A673 (cell line): ENCODE measurements around the gene AIMP1. TPM values are rescaled to one million over a fixed set of nuclear protein-coding genes. Genes with fewer than 3 reads are reported as not detected.

ENCODE experiments used
- BruUV-seq: library from RNA; stranded (reverse); fragments of 400-500 nt; replicated peaks from 2 replicates; lab custom pipeline; 2021; lab: Mats Ljungman, UMichigan
- CTCF ChIA-PET: fragments of 300-600 bp; sonication (Branson Sonifier 250); formaldehyde crosslinking; loops from one replicate; lab custom pipeline; 2022; ENCODE audit warnings: antibody characterized with exemption; lab: Charles Lee
- POLR2A ChIA-PET: fragments of 300-600 bp; sonication (Branson Sonifier 250); formaldehyde crosslinking; loops from one replicate; lab custom pipeline; 2022; ENCODE audit warnings: antibody characterized with exemption; ENCODE audit not compliant: low non-redundant PET; lab: Charles Lee
- DNase-seq: peaks from one replicate; pipeline ENCODE4 v3.0.0-alpha.2; 2015; ENCODE audit warnings: low spot score
- H3K27ac ChIP-seq: fragments of 200-600 bp; sonication (generic); 2 replicates; pipeline ENCODE4 v1.5.1; 2016; ENCODE audit warnings: mixed run types, low read depth, mild to moderate bottlenecking, mixed read lengths, antibody characterized with exemption, low read length; ENCODE audit not compliant: poor library complexity, severe bottlenecking
- H3K27me3 ChIP-seq: fragments of 200-600 bp; sonication (generic); replicated peaks from 2 replicates; pipeline ENCODE4 v1.6.1; 2017; ENCODE audit warnings: mixed run types, low read depth, mild to moderate bottlenecking, mixed read lengths, antibody characterized with exemption, low read length; ENCODE audit not compliant: insufficient read depth, poor library complexity
- H3K36me3 ChIP-seq: fragments of 200-600 bp; sonication (generic); 2 replicates; pipeline ENCODE4 v1.6.1; 2016; ENCODE audit warnings: mixed run types, mild to moderate bottlenecking, mixed read lengths, antibody characterized with exemption, low read length; ENCODE audit not compliant: insufficient read depth, poor library complexity, severe bottlenecking
- H3K4me1 ChIP-seq: fragments of 200-600 bp; sonication (generic); 2 replicates; pipeline ENCODE4 v1.6.1; 2017; ENCODE audit warnings: mixed run types, mild to moderate bottlenecking, mixed read lengths, antibody characterized with exemption, low read length; ENCODE audit not compliant: insufficient read depth, poor library complexity, severe bottlenecking
- H3K4me3 ChIP-seq: fragments of 200-600 bp; sonication (generic); 2 replicates; pipeline ENCODE4 v1.5.1; 2016; ENCODE audit warnings: low read depth, mixed run types, mild to moderate bottlenecking, mixed read lengths, low read length; ENCODE audit not compliant: poor library complexity, severe bottlenecking
- H3K9me3 ChIP-seq: fragments of 200-600 bp; sonication (generic); 2 replicates; pipeline ENCODE4 v1.6.1; 2016; ENCODE audit warnings: mixed run types, low read depth, mild to moderate bottlenecking, mixed read lengths, antibody characterized with exemption, low read length; ENCODE audit not compliant: poor library complexity, severe bottlenecking
- CTCF ChIP-seq: fragments of 300-800, 200-600 bp; sonication (generic); conservative IDR thresholded peaks from 2 replicates; pipeline ENCODE4 v1.5.1; 2017; ENCODE audit warnings: low read depth, mild to moderate bottlenecking, antibody characterized with exemption, low read length, moderate library complexity, mixed read lengths
- EZH2 ChIP-seq: fragments of 200-600 bp; sonication (generic); IDR thresholded peaks from 2 replicates; pipeline ENCODE4 v1.6.1; 2017; ENCODE audit warnings: borderline replicate concordance, low read depth, mild to moderate bottlenecking, mixed read lengths, antibody characterized with exemption, low read length; ENCODE audit not compliant: poor library complexity, severe bottlenecking
- intact Hi-C: fragments of 100-400 bp; cut with micrococcal nuclease; formaldehyde crosslinking; loops from one replicate; pipeline ENCODE4 v1.10.0; 2022; ENCODE audit not compliant: unreplicated experiment
- total RNA-seq: library from RNA; stranded (reverse); gene quantifications from 2 replicates; pipeline ENCODE4 v1.2.3, GENCODE V29; 2021

The AIMP1 gene
- total RNA-seq, 1 experiment from 2014 or later = 74.8 TPM

GRCh38 chr4:106270736-106271135 lies 45.6 kb upstream of the AIMP1 start:
- no peak for DNase-seq
- H3K27ac ChIP-seq = no peak overlapping the region
- H3K27me3 ChIP-seq = no peaks in the 10 kb centered on the region
- TF ChIP-seq EZH2 (no peak), CTCF (no peak)
- ChIA-PET POLR2A (no interaction called here), CTCF (no interaction called here)
- no peaks in the 10 kb centered on the region for H3K9me3 ChIP-seq
- H3K4me1 ChIP-seq = peaks cover 1% of the 10 kb centered on the region
- intact Hi-C loops = no loop called here
- no peaks in the 10 kb centered on the region for H3K36me3 ChIP-seq
- no peak overlapping the region for H3K4me3 ChIP-seq
- no TSS peak for BruUV-seq

- Histone ChIP-seq H3K4me3 (no peak overlapping the region), H3K27ac (no peak overlapping the region), H3K9me3 (no peaks in the 10 kb centered on the region), H3K36me3 (no peaks in the 10 kb centered on the region), H3K27me3 (no peaks in the 10 kb centered on the region), H3K4me1 (no peaks in the 10 kb centered on the region)
- POLR2A ChIA-PET = no interaction called here
- no peak for DNase-seq
- CTCF ChIA-PET = no interaction called here
- intact Hi-C loops = no loop called here
- no TSS peak for BruUV-seq
- TF ChIP-seq EZH2 (no peak), CTCF (no peak)
Observed at GRCh38 chr4:106273831-106274230, 42.5 kb upstream of the AIMP1 start.

- TF ChIP-seq CTCF (no peak), EZH2 (no peak)
- H3K27me3 ChIP-seq = no peaks in the 10 kb centered on the region
- no peaks in the 10 kb centered on the region for H3K36me3 ChIP-seq
- intact Hi-C loops = no loop called here
- no peak for DNase-seq
- H3K27ac ChIP-seq = no peak overlapping the region
- no peak overlapping the region for H3K4me3 ChIP-seq
- CTCF ChIA-PET = no interaction called here
- no TSS peak for BruUV-seq
- POLR2A ChIA-PET = no interaction called here
- H3K4me1 ChIP-seq = no peaks in the 10 kb centered on the region
- H3K9me3 ChIP-seq = no peaks in the 10 kb centered on the region
Observed at GRCh38 chr4:106277140-106277675, 39.1 kb upstream of the AIMP1 start.
